Parathyroid adenoma (tissue), 2 donors: ENCODE measurements around the gene TBC1D8.

Experiments used
- H2AFZ ChIP-seq: fragments of 300-600 bp; sonication (generic); one replicate; pipeline ENCODE4 v1.7.0; 2017; ENCODE audit warnings: antibody characterized with exemption, mild to moderate bottlenecking
- H3K27ac ChIP-seq: fragments of 300-600 bp; sonication (generic); one replicate; pipeline ENCODE4 v1.7.0; 2017
- H3K27me3 ChIP-seq: fragments of 300-600 bp; sonication (generic); one replicate; pipeline ENCODE4 v1.7.0; 2017; ENCODE audit warnings: low read length; ENCODE audit not compliant: control insufficient read depth, insufficient read depth
- H3K36me3 ChIP-seq: fragments of 300-600 bp; sonication (generic); one replicate; pipeline ENCODE4 v1.7.0; 2017; ENCODE audit warnings: low read length; ENCODE audit not compliant: control insufficient read depth, insufficient read depth
- H3K4me1 ChIP-seq: fragments of 300-600 bp; sonication (generic); one replicate; pipeline ENCODE4 v1.7.0; 2017; ENCODE audit warnings: control low read depth
- H3K4me2 ChIP-seq: fragments of 300-600 bp; sonication (generic); one replicate; pipeline ENCODE4 v1.7.0; 2017; ENCODE audit warnings: low read length
- H3K4me3 ChIP-seq: fragments of 300-600 bp; sonication (generic); one replicate; pipeline ENCODE4 v1.7.0; 2017; ENCODE audit warnings: low read depth, low read length
- H3K79me2 ChIP-seq: fragments of 300-600 bp; sonication (generic); one replicate; pipeline ENCODE4 v1.7.0; 2017; ENCODE audit warnings: control low read depth
- H3K9ac ChIP-seq: fragments of 300-600 bp; sonication (generic); one replicate; pipeline ENCODE4 v1.7.0; 2017; ENCODE audit warnings: mild to moderate bottlenecking
- H3K9me3 ChIP-seq: fragments of 300-600 bp; sonication (generic); one replicate; pipeline ENCODE4 v1.7.0; 2017; ENCODE audit warnings: low read length; ENCODE audit not compliant: control insufficient read depth
- CTCF ChIP-seq: fragments of 300-600 bp; sonication (generic); IDR thresholded peaks from one replicate; pipeline ENCODE4 v1.7.0; 2017; ENCODE audit warnings: antibody characterized with exemption, mild to moderate bottlenecking
- donor health status: primary hyperparathyroidism.

The TBC1D8 gene

GRCh38 chr2:101197215-101197745 lies 46.1 kb upstream of the TBC1D8 start:
- no peak overlapping the region for H3K4me2 ChIP-seq
- H3K36me3 ChIP-seq: no peaks in the 10 kb centered on the region
- no peak overlapping the region for H3K4me3 ChIP-seq
- H3K4me1 ChIP-seq: peaks cover 11% of the 10 kb centered on the region
- no peaks in the 10 kb centered on the region for H3K9me3 ChIP-seq
- no peaks in the 10 kb centered on the region for H3K27me3 ChIP-seq
- H3K79me2 ChIP-seq: no peaks in the 10 kb centered on the region
- H3K9ac ChIP-seq: no peak overlapping the region
- H2AFZ ChIP-seq: peak overlapping the region; percentile 14
- peak; percentile 28 for TF ChIP-seq CTCF
- no peak overlapping the region for H3K27ac ChIP-seq

GRCh38 chr2:101195871-101196661 lies 44.9 kb upstream of the TBC1D8 start:
- TF ChIP-seq CTCF: no peak

GRCh38 chr2:101193033-101193626 lies 41.9 kb upstream of the TBC1D8 start:
- TF ChIP-seq CTCF: no peak
- H3K79me2 ChIP-seq: no peaks in the 10 kb centered on the region
- peak overlapping the region; percentile 32 for H3K9ac ChIP-seq
- peak overlapping the region; percentile 84 for H3K27ac ChIP-seq
- no peaks in the 10 kb centered on the region for H3K27me3 ChIP-seq
- H3K9me3 ChIP-seq: no peaks in the 10 kb centered on the region
- H3K4me3 ChIP-seq: no peak overlapping the region
- H2AFZ ChIP-seq: peak overlapping the region; percentile 97
- no peaks in the 10 kb centered on the region for H3K36me3 ChIP-seq
- H3K4me2 ChIP-seq: peak overlapping the region; percentile 10
- peaks cover 22% of the 10 kb centered on the region for H3K4me1 ChIP-seq

More at GRCh38 chr2:101195871-101196661, 44.9 kb upstream of the TBC1D8 start:
- H2AFZ ChIP-seq: no peak overlapping the region
- H3K4me2 ChIP-seq: no peak overlapping the region
- H3K27ac ChIP-seq: no peak overlapping the region
- no peaks in the 10 kb centered on the region for H3K79me2 ChIP-seq
- H3K4me3 ChIP-seq: no peak overlapping the region
- H3K27me3 ChIP-seq: no peaks in the 10 kb centered on the region
- H3K36me3 ChIP-seq: no peaks in the 10 kb centered on the region
- H3K4me1 ChIP-seq: peaks cover 19% of the 10 kb centered on the region
- no peak overlapping the region for H3K9ac ChIP-seq
- no peaks in the 10 kb centered on the region for H3K9me3 ChIP-seq

GRCh38 chr2:101190747-101191516 lies 39.8 kb upstream of the TBC1D8 start:
- Histone ChIP-seq H3K4me1 (peaks cover 27% of the 10 kb centered on the region), H3K79me2 (no peaks in the 10 kb centered on the region), H3K4me3 (no peak overlapping the region), H3K27me3 (no peaks in the 10 kb centered on the region), H2AFZ (peak overlapping the region; percentile 69), H3K9me3 (no peaks in the 10 kb centered on the region), H3K9ac (no peak overlapping the region), H3K4me2 (no peak overlapping the region), H3K27ac (no peak overlapping the region), H3K36me3 (no peaks in the 10 kb centered on the region)
- TF ChIP-seq CTCF: no peak
